SK-N-SH (cell line): ENCODE results near the gene EXD2.

ENCODE experiments used
- CHD2 ChIP-seq: fragments of 150-350 bp; IDR thresholded peaks from 2 replicates; pipeline ENCODE4 v1.6.1; 2018; ENCODE audit warnings: low read length; ENCODE audit not compliant: partially characterized antibody
- EZH2phosphoT487 ChIP-seq: fragments of 200-600 bp; sonication (generic); IDR thresholded peaks from 2 replicates; pipeline ENCODE4 v1.6.1; 2017; ENCODE audit warnings: low read depth, mixed run types, mild to moderate bottlenecking, antibody characterized with exemption, moderate library complexity, borderline replicate concordance
- POLR2AphosphoS5 ChIP-seq: IDR thresholded peaks from 2 replicates; pipeline ENCODE4 v1.6.1; 2012; ENCODE audit warnings: low read depth, low read length
- SIN3A ChIP-seq: IDR thresholded peaks from 2 replicates; pipeline ENCODE4 v1.6.1; 2012; ENCODE audit warnings: low read depth, mild to moderate bottlenecking, low read length, moderate library complexity, borderline replicate concordance
- TF ChIP-seq, protein P1 (sequence below): fragments of 200-600 bp; sonication (generic); IDR thresholded peaks from 2 replicates; pipeline ENCODE4 v1.6.1; 2017; ENCODE audit warnings: antibody characterized with exemption, mild to moderate bottlenecking, moderate library complexity

DNA sequence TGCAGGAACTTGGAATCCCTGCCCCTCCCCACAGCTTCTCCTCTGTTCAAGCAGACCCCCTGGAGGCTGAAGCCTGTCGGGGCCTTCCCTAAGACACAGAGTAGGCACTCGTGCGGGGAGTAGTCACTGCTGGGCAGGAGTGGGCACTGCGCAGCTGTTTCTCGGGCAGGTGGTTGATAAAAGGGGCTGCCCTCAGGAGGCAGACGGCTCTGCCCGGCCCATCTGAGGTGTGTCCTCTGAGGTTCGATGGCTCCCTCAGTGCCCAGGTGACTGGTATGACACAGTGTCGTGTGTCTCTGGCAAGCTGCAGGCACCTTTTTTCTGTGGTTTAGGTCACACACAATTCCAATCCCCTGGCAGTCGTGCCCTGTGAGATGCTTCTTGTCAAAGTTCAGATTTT lies 78.8 kb downstream of the EXD2 start:
- TF ChIP-seq, protein P1, sequence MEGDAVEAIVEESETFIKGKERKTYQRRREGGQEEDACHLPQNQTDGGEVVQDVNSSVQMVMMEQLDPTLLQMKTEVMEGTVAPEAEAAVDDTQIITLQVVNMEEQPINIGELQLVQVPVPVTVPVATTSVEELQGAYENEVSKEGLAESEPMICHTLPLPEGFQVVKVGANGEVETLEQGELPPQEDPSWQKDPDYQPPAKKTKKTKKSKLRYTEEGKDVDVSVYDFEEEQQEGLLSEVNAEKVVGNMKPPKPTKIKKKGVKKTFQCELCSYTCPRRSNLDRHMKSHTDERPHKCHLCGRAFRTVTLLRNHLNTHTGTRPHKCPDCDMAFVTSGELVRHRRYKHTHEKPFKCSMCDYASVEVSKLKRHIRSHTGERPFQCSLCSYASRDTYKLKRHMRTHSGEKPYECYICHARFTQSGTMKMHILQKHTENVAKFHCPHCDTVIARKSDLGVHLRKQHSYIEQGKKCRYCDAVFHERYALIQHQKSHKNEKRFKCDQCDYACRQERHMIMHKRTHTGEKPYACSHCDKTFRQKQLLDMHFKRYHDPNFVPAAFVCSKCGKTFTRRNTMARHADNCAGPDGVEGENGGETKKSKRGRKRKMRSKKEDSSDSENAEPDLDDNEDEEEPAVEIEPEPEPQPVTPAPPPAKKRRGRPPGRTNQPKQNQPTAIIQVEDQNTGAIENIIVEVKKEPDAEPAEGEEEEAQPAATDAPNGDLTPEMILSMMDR: no peak
- TF ChIP-seq POLR2AphosphoS5 (no peak), CHD2 (no peak), EZH2phosphoT487 (no peak), SIN3A (no peak)
